C4-2B (cell line): Measurements from ENCODE around the gene KDM4C.

Experiments
- ZFX ChIP-seq: fragments of 450-650 bp; IDR thresholded peaks from 2 replicates; pipeline ENCODE4 v1.6.1; 2017
- TF ChIP-seq, protein P1 (sequence below): fragments of 450-650 bp; conservative IDR thresholded peaks from 2 replicates; pipeline ENCODE4 v1.5.1; 2017; ENCODE audit warnings: mild to moderate bottlenecking

DNA sequence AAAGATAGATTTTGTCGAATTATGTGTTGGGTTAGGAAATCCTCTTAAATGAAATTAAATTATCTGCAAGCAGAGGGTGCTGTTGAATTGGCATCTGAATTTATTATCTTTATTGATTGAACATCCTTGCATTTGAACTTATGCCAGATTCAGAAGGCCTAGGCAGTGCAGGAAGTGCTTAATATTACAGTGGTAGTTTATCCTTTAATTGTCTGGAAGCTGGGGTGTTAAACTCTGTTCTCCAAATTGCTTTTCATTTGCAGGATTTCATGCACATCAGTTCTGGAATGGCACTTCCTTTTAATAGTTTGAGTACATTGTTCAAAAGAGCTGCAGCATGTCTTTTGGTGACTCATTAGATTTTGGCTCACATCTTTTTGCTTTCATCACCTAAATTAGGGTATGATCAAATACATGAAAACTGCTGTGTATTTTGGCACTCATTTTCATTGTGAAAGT is 186.3 kb downstream of the KDM4C start:
- TF ChIP-seq, protein P1, sequence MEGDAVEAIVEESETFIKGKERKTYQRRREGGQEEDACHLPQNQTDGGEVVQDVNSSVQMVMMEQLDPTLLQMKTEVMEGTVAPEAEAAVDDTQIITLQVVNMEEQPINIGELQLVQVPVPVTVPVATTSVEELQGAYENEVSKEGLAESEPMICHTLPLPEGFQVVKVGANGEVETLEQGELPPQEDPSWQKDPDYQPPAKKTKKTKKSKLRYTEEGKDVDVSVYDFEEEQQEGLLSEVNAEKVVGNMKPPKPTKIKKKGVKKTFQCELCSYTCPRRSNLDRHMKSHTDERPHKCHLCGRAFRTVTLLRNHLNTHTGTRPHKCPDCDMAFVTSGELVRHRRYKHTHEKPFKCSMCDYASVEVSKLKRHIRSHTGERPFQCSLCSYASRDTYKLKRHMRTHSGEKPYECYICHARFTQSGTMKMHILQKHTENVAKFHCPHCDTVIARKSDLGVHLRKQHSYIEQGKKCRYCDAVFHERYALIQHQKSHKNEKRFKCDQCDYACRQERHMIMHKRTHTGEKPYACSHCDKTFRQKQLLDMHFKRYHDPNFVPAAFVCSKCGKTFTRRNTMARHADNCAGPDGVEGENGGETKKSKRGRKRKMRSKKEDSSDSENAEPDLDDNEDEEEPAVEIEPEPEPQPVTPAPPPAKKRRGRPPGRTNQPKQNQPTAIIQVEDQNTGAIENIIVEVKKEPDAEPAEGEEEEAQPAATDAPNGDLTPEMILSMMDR = peak; percentile 66
- TF ChIP-seq ZFX = no peak
